Brain microvascular endothelial cell (primary cell): ENCODE results near the gene ITPK1.

Experiments used
- DNase-seq: peaks from one replicate; pipeline ENCODE4 v3.0.0-alpha.2; 2020
- H3K27ac ChIP-seq: fragments of 250-450 bp; sonication (Bioruptor Pico); 2 replicates; pipeline ENCODE4 v1.5.1; 2020; ENCODE audit warnings: mild to moderate bottlenecking, moderate library complexity
- H3K27me3 ChIP-seq: fragments of 250-450 bp; sonication (Bioruptor Pico); replicated peaks from 2 replicates; pipeline ENCODE4 v1.5.1; 2020; ENCODE audit warnings: mild to moderate bottlenecking
- H3K36me3 ChIP-seq: fragments of 250-450 bp; sonication (Bioruptor Pico); replicated peaks from 2 replicates; pipeline ENCODE4 v1.5.1; 2020; ENCODE audit warnings: mild to moderate bottlenecking
- H3K4me3 ChIP-seq: 2 replicates; pipeline ENCODE4 v1.5.1; 2011; ENCODE audit warnings: low read depth, mild to moderate bottlenecking, control low read depth, low read length, moderate library complexity
- in situ Hi-C: cut with HindIII; loops from 2 replicates; pipeline ENCODE4 v1.10.0; 2017; ENCODE audit warnings: low sequenced_read_pairs, low pct_ligation_motif_present
- TF ChIP-seq, protein P1 (sequence below): IDR thresholded peaks from 2 replicates; pipeline ENCODE4 v1.5.1; 2011; ENCODE audit warnings: low read depth, mild to moderate bottlenecking, moderate library complexity, low read length, control low read depth, inconsistent platforms; ENCODE audit errors: missing control alignments

The ITPK1 gene

DNA sequence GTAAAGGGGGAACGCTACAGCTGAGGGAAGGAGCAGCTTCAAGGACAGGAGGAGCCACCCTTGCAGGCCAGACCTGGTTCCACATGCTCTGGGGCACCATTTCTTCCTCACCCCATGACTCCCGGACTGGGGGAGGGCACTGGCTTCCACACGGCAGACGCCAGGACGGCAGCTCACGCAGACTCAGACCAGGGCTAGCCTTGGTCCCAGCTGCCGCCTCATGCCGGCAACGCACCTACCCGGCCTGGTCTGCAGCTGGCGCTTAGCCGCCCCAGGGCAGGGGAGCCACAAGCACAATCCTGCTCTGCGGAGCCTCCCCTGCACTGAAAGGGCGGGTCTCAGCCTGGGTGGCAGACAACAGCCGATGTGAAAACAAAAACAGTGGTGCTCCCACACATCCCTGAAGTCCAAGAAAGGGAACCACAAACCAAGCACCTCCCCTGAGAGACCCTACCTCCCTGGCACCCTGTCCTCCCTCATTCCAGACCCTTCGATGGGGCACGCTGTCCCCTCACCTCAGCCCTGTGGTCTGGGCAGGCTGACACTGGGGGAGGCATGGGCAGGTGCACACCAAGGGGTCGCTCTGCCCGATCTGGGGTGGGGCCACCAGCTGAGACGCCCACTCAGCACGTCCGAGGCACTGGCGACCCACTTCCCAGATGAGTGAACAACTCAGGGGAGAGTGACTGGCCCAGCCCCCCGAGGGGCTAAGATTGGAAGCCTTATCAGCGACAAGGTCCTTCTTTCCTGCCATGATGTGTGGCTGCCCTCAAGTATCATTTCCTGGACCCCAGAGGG, 127.8 kb downstream of the ITPK1 start:
- Histone ChIP-seq H3K27me3 (no peaks in the 10 kb centered on the region), H3K27ac (no peak overlapping the region), H3K36me3 (no peaks in the 10 kb centered on the region), H3K4me3 (no peak overlapping the region)
- in situ Hi-C loops: no loop called here
- TF ChIP-seq, protein P1, sequence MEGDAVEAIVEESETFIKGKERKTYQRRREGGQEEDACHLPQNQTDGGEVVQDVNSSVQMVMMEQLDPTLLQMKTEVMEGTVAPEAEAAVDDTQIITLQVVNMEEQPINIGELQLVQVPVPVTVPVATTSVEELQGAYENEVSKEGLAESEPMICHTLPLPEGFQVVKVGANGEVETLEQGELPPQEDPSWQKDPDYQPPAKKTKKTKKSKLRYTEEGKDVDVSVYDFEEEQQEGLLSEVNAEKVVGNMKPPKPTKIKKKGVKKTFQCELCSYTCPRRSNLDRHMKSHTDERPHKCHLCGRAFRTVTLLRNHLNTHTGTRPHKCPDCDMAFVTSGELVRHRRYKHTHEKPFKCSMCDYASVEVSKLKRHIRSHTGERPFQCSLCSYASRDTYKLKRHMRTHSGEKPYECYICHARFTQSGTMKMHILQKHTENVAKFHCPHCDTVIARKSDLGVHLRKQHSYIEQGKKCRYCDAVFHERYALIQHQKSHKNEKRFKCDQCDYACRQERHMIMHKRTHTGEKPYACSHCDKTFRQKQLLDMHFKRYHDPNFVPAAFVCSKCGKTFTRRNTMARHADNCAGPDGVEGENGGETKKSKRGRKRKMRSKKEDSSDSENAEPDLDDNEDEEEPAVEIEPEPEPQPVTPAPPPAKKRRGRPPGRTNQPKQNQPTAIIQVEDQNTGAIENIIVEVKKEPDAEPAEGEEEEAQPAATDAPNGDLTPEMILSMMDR: no peak
- DNase-seq: no peak

DNA sequence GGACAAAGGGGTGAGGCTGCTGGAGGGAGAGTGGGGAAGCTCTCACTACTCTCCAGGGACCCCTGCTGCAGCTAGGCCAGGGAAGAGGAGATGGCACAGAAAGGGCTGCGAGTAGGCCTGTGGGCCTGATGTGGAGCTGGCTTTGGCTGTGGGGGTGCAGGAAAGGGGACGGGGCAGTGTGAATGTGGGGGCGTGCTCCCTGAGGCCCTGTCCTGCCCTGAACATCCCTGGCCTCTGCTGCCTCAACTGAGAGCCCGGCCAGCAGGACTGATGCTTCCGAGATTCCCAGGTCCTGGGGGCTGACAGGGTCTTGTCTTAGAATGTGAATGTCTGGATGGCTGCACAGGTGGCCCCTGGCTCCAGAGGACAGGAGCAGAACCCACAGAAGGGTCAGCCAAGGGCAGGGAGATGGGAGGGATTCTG, 128.6 kb downstream of the ITPK1 start:
- no peak overlapping the region for H3K4me3 ChIP-seq
- no peaks in the 10 kb centered on the region for H3K27me3 ChIP-seq
- TF ChIP-seq, protein P1: no peak
- no peak overlapping the region for H3K27ac ChIP-seq
- no peaks in the 10 kb centered on the region for H3K36me3 ChIP-seq
- in situ Hi-C loops: no loop called here
- no peak for DNase-seq

DNA sequence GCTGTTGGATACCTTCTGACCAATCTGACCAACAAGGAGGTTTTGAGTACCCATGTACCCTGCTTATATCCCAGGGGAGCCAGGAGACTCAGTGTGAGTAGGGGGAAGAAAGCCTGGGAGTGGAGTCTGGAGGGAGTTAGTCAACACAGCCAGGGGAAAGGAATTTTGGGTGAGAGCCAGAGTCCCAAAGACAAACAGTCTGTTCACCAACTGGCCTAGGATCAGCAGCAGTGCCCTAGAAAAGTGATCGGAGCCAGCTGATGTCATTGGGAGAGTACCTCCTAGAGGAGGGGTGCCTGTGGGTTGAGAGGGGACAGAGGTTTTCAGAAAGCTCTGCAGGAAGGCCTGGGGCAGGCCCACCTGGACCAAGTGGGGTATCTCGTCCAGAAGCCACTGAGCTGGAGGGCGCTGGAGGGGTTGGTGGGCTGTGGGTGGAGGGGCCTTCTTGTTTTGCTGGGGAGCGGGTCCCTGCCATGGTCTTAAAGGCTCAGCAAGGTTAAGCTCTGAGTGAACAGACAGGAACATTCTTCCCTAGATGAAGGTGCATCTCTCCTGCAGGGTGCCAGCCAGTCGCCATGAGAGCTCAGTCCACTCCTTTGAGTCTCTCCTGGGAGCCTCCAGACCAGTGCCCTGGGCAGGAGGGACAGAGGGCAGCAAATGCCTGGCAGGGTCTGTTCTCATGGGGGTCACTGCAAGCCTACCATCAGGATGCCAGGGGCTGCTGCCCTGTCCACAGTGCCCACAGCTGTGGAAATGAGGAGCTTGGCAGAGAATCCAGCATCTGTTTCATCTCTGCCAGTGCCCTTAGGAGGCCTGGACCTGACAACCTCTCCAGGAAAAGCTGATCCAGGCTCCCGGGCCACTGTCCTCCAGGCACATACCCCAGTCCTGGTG, 129.2 kb downstream of the ITPK1 start:
- no peaks in the 10 kb centered on the region for H3K27me3 ChIP-seq
- H3K36me3 ChIP-seq: no peaks in the 10 kb centered on the region
- TF ChIP-seq, protein P1: no peak
- no peak overlapping the region for H3K4me3 ChIP-seq
- H3K27ac ChIP-seq: no peak overlapping the region
- peak; percentile 38 for DNase-seq
- in situ Hi-C loops: no loop called here

DNA sequence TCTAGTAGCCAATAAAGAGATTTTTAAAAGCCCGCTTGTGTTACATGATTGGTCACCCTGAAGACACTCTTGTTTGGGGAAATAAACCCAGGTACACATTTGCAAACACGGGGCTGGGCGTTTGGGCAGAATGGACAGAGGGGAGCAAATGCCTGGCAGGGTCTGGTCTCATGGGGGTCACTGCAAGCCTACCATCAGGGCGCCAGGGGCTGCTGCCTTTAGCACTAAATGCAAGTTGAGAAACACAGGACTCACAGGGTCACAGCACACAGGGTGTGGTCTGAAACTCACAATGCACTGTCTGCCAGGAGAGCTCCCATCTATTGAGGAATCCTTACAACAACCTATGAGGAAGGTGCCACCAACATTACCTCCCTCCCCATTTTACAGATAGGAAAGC, 130.2 kb downstream of the ITPK1 start:
- Histone ChIP-seq H3K36me3 (no peaks in the 10 kb centered on the region), H3K4me3 (no peak overlapping the region)

DNA sequence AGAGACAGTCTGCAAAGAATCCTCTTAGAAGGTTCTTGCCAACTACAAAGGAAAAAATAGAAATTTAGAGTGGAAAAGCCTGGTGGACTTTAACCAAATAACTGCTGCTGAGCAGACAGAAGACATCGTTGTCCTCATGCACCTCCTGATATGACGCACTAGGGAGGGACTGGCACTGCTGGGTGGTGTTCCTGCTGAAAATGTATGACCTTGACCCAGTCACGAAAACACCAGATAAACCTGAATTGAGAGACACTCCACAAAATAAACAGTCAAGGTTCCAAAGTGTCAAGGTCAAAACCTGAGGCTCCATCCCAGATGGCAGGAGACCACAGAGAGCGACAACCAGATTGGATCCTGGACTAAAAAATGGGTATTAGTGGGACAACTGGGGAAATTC, 130.8 kb downstream of the ITPK1 start:
- in situ Hi-C loops: no loop called here
- no peaks in the 10 kb centered on the region for H3K27me3 ChIP-seq
- H3K36me3 ChIP-seq: no peaks in the 10 kb centered on the region
- DNase-seq: no peak
- H3K4me3 ChIP-seq: no peak overlapping the region
- no peak overlapping the region for H3K27ac ChIP-seq
- TF ChIP-seq, protein P1: no peak

More for the DNA sequence above, 130.2 kb downstream of the ITPK1 start:
- TF ChIP-seq, protein P1: no peak
- Histone ChIP-seq H3K27me3 (no peaks in the 10 kb centered on the region), H3K27ac (no peak overlapping the region)
- in situ Hi-C loops: no loop called here
- DNase-seq: no peak
